Measurements from ENCODE around the gene CES2. TPM values are rescaled to one million over a fixed set of nuclear protein-coding genes. Genes with fewer than 3 reads are reported as not detected.
"Not testable (repeated sequence)": the region's sequence is repeated elsewhere in the genome, so short reads cannot be mapped to it uniquely, and the experiment has no call there.

The CES2 gene
- total RNA-seq, 2 experiments from 2014 or later: 59.3 to 62.6 TPM

DNA sequence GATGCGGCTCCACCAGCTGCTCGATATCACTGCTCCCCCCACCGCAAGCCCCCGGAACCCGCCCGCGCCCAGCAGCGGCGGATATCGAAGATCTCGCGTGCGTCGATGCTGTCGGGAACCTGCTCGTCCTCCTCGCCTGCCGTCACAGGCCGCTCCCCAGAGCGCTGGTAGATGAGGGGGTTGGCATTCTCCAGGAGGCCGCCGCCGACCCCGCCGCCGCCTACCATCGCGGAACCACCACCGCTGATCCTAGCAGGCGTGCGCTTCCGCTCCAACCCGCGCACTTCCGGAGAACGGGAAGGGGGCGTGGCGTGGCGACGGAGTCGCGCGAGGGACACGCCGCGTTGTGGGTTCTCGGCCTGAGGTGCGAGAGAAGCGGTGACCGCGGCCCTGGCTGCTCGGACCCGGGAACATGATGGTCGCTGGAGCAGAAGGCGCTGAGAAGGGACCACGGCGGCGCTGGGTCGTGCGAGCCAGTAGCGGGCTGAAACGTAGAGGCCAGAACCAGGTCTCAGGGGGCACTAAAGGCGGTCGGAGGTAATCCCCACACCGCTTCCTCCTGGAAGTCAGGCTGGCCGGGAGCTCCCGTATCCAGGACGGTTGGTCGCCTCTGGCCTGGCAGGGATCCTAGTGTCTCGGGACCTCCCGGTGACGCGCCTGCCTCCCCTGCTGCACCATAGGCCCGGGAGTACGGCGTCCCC lies 1.0 kb upstream of the CES2 start, which contains the start of gene CIAO2B:
Gene CIAO2B (minus strand): TSS at position 265 of the 701 bp plus-strand sequence. CDS start 38 bp downstream, at position 227.
- H3K4me1 ChIP-seq (ENCODE audit: insufficient read depth, low read length): peaks cover 48% of the 10 kb centered on the region
- peak within 1 kb of the TSS; percentile 100 for H3K4me3 ChIP-seq (ENCODE audit: low read length)
- no peaks in the 10 kb centered on the region for H3K9me3 Mint-ChIP-seq
- H3K27me3 ChIP-seq (ENCODE audit: control insufficient read depth in 1 of 2, insufficient read depth in 2 of 2, low read length in 2 of 2): no peaks in the 10 kb centered on the region
- POLR2A ChIA-PET: interaction anchor here (0.6 to 2.4 kb wide), 5 partner anchors 10 to 293 kb away, joined by 3 to 8 read pairs (median 4); partner anchors contain the start of genes MATCAP1, NAE1, PDP2 and TMEM208
- DNase-seq (peak; percentile 79 to 94 (median 86)), ATAC-seq (ENCODE audit: poor library complexity) (peak; percentile 89)
- no peaks in the 10 kb centered on the region for H3K9me3 ChIP-seq (ENCODE audit: control insufficient read depth in 1 of 2, insufficient read depth in 1 of 2, low read length in 2 of 2)
- intact Hi-C loops (cut with DNase I, micrococcal nuclease): loop anchor here in 1 of 2 experiments (5.0 kb wide), 3 partner anchors 52 to 258 kb away; partner anchors contain the start of genes DYNC1LI2, E2F4, EXOC3L1 and PDP2
- H3K27ac Mint-ChIP-seq: peak within 1 kb of the TSS; percentile 97
- peaks cover 69% of the 10 kb centered on the region for H3K36me3 Mint-ChIP-seq (ENCODE audit: low read depth)
- peaks cover 62% of the 10 kb centered on the region for H3K4me1 Mint-ChIP-seq (ENCODE audit: low read depth)
- peak within 1 kb of the TSS; percentile 98 for H3K4me3 Mint-ChIP-seq
- TF ChIP-seq, protein P1, sequence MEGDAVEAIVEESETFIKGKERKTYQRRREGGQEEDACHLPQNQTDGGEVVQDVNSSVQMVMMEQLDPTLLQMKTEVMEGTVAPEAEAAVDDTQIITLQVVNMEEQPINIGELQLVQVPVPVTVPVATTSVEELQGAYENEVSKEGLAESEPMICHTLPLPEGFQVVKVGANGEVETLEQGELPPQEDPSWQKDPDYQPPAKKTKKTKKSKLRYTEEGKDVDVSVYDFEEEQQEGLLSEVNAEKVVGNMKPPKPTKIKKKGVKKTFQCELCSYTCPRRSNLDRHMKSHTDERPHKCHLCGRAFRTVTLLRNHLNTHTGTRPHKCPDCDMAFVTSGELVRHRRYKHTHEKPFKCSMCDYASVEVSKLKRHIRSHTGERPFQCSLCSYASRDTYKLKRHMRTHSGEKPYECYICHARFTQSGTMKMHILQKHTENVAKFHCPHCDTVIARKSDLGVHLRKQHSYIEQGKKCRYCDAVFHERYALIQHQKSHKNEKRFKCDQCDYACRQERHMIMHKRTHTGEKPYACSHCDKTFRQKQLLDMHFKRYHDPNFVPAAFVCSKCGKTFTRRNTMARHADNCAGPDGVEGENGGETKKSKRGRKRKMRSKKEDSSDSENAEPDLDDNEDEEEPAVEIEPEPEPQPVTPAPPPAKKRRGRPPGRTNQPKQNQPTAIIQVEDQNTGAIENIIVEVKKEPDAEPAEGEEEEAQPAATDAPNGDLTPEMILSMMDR (IDR thresholded peaks at IDR 0.05): no peak
- H3K36me3 ChIP-seq (ENCODE audit: insufficient read depth, low read length): peaks cover 28% of the 10 kb centered on the region
- no peaks in the 10 kb centered on the region for H3K27me3 Mint-ChIP-seq
- H3K27ac ChIP-seq (ENCODE audit: low read depth in 1 of 2, low read length in 2 of 2): peak within 1 kb of the TSS; percentile 72 to 78
- CTCF ChIA-PET: interaction anchor here (1.3 to 1.8 kb wide), 2 partner anchors 39 to 104 kb away, joined by 3 to 4 read pairs; partner anchors contain the start of gene NAE1

DNA sequence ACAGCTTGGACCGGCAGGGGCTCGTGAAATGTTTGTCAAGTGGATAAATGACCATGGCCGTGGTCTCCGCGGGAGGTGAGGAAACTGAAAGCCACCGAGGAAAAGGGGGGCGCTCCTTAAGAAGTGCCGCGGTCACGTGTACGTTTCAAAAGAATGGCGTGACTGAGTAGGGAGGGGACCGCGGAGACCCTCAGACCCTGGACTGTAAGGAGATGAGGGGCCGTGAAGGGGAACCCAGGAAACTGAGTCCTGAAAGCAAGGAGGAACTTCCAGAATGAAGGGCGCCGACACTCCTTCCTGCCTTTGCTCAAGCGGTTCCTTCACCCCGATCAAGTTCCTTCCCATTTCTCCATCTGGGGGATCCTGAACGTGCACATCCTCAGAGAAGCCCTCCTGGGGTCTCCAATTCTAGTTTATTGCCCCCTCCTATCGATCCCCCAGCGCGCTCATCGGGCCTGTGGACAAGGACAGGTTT lies 440 bp upstream of the CES2 start:
- H3K9me3 ChIP-seq (ENCODE audit: control insufficient read depth in 1 of 2, insufficient read depth in 1 of 2, low read length in 2 of 2); ATAC-seq (ENCODE audit: poor library complexity); H3K9me3 Mint-ChIP-seq; H3K27me3 Mint-ChIP-seq; H3K27me3 ChIP-seq (ENCODE audit: control insufficient read depth in 1 of 2, insufficient read depth in 2 of 2, low read length in 2 of 2): not testable (repeated sequence)
- Histone ChIP-seq H3K36me3 (ENCODE audit: insufficient read depth, low read length) (peaks cover 32% of the 10 kb centered on the region), H3K4me1 (ENCODE audit: insufficient read depth, low read length) (peaks cover 48% of the 10 kb centered on the region), H3K27ac (ENCODE audit: low read depth in 1 of 2, low read length in 2 of 2) (peak overlapping the region; percentile 72 to 78), H3K4me3 (ENCODE audit: low read length) (peak overlapping the region; percentile 100)
- ChIA-PET POLR2A (interaction anchor here (0.6 to 2.4 kb wide), 3 partner anchors 55 to 292 kb away, joined by 3 to 8 read pairs (median 4); partner anchors contain the start of genes MATCAP1, PDP2 and TMEM208), CTCF (interaction anchor here (1.8 kb wide), 1 partner anchor 40 kb away, joined by 4 read pairs; no protein-coding TSS in a partner anchor)
- Mint-ChIP-seq H3K27ac (peak overlapping the region; percentile 97), H3K4me3 (peak overlapping the region; percentile 98), H3K36me3 (ENCODE audit: low read depth) (peaks cover 75% of the 10 kb centered on the region), H3K4me1 (ENCODE audit: low read depth) (peaks cover 62% of the 10 kb centered on the region)
- DNase-seq: peak in 1 of 14 experiments; percentile 29
- intact Hi-C loops (cut with DNase I, micrococcal nuclease): loop anchor here in 1 of 2 experiments (5.0 kb wide), 3 partner anchors 53 to 257 kb away; partner anchors contain the start of genes DYNC1LI2, E2F4, EXOC3L1 and PDP2

DNA sequence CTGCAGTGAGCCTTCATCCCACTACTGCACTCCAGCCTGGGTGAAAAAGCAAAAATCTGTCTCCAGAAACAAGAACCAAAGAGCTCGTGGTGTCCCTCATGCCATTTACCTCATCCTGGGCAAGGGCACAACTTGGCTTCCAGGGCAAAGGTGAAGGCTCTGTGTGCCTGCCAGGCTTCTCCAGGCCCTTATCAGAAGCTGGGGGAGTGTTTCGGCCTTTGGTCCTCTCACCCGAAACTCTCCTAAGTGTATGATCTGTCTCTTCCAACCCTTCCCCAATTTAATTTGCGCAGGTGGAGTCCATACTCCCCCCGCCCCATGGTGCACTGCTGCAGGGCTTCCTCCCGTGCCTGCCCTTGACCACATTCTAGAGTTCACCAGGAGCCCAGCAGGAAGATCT lies 1.1 kb downstream of the CES2 start:
- intact Hi-C loops (cut with DNase I, micrococcal nuclease): no loop called here
- ChIA-PET POLR2A (no interaction called here), CTCF (interaction anchor here (1.2 kb wide), 1 partner anchor 18 kb away, joined by 3 read pairs; no protein-coding TSS in a partner anchor)
- Histone ChIP-seq H3K9me3 (ENCODE audit: control insufficient read depth in 1 of 2, insufficient read depth in 1 of 2, low read length in 2 of 2) (no peaks in the 10 kb centered on the region), H3K27ac (ENCODE audit: low read depth in 1 of 2, low read length in 2 of 2) (no peak overlapping the region), H3K4me3 (ENCODE audit: low read length) (no peak overlapping the region), H3K36me3 (ENCODE audit: insufficient read depth, low read length) (peaks cover 45% of the 10 kb centered on the region), H3K4me1 (ENCODE audit: insufficient read depth, low read length) (peaks cover 48% of the 10 kb centered on the region), H3K27me3 (ENCODE audit: control insufficient read depth in 1 of 2, insufficient read depth in 2 of 2, low read length in 2 of 2) (no peaks in the 10 kb centered on the region)
- Mint-ChIP-seq H3K4me3 (peak overlapping the region; percentile 98), H3K27me3 (no peaks in the 10 kb centered on the region), H3K9me3 (no peaks in the 10 kb centered on the region), H3K36me3 (ENCODE audit: low read depth) (peaks cover 83% of the 10 kb centered on the region), H3K27ac (peak overlapping the region; percentile 97), H3K4me1 (ENCODE audit: low read depth) (peaks cover 62% of the 10 kb centered on the region)
- DNase-seq (no peak), ATAC-seq (ENCODE audit: poor library complexity) (no peak)
- TF ChIP-seq, protein P1 (IDR thresholded peaks at IDR 0.05): no peak
